Spinal cord (tissue), 10 donors: Measurements from ENCODE around the gene GALNT2. TPM values are rescaled to one million over a fixed set of nuclear protein-coding genes. Genes with fewer than 3 reads are reported as not detected.
A peak's percentile ranks its signal among the peaks of the same experiment; 100 is the strongest.

Experiments used
- DNase-seq, 6 donors: peaks; one replicate each; pipeline versions ENCODE4 v3.0.0 to v3.0.0-alpha.2; 2013 to 2015; ENCODE audit warnings: low spot score in 6 of 6, low read depth in 4 of 6
- H3K27ac ChIP-seq: one replicate; pipeline ENCODE4 v1.5.1; 2013; ENCODE audit warnings: low read depth, low read length, control low read depth
- H3K27me3 ChIP-seq: one replicate; pipeline ENCODE4 v1.6.1; 2013; ENCODE audit warnings: low read length; ENCODE audit not compliant: control insufficient read depth, insufficient read depth
- H3K36me3 ChIP-seq: one replicate; pipeline ENCODE4 v1.6.1; 2013; ENCODE audit warnings: low read length; ENCODE audit not compliant: control insufficient read depth, insufficient read depth
- H3K4me1 ChIP-seq: one replicate; pipeline ENCODE4 v1.6.1; 2013; ENCODE audit warnings: low read length; ENCODE audit not compliant: control insufficient read depth, insufficient read depth
- H3K4me3 ChIP-seq: one replicate; pipeline ENCODE4 v1.5.1; 2013; ENCODE audit warnings: low read depth, low read length, control low read depth
- H3K9me3 ChIP-seq: one replicate; pipeline ENCODE4 v1.6.1; 2013; ENCODE audit warnings: low read length; ENCODE audit not compliant: control insufficient read depth, insufficient read depth
- WGBS: methylation state at CpG from one replicate; pipeline ENCODE4 v1.1.5; 2013; ENCODE audit warnings: missing lambda C conversion rate; ENCODE audit not compliant: insufficient coverage; 5-methylcytosine and 5-hydroxymethylcytosine counted together
- polyA plus RNA-seq, 2 donors: library from polyadenylated mRNA; unstranded; fragments of 120-200 nt; gene quantifications; one replicate each; pipeline ENCODE4 v1.2.1, GENCODE V29; 2013; ENCODE audit not compliant: insufficient read length in 2 of 2
- total RNA-seq, 2 donors: library from RNA; depleted of rRNA in 1 of 2; stranded (reverse); fragments of 120-200 nt in 1 of 2; fragments of >200 nt in 1 of 2; gene quantifications; one replicate each; pipeline versions ENCODE4 v1.2.3 to v1.2.4, GENCODE V29; 2013 to 2014
- donor health status: healthy.

The GALNT2 gene
- total and polyA plus RNA-seq, 4 donors: 34.2 to 59.4 (median 47.7) TPM

DNA sequence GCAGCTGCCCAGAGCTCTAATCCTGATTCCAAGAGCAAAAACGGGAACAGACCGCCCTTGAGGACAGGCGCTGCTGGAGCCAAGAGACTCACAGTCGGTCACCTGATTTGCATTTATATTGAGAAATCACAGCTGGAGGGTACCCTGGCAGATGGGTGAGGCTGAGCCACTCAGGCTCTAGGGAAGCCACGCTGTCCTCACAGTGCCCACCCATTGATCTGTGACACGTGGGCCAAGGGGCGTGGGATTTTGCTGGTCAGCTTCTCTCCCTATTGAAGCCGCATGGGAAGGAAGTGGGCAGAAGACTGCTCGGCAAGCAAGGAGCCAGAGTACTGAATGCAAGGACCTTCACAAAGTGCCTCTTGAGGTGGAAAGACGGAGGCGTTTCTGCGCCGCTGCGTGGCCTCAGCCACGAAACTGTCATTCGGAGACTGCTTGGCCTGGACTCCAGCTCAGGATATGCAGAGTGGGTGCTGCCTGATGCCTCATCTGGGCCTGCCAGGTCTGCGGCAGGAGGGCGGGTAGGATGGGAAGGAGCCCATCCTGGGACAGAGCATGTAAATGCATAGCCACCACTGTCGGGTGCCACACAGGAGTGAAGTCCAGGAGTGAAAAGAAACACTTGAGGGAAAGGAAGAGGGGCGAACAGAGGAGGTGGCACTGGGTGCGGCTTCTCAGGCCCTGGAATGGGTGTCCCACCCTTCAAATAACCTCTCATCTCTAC is 219.3 kb downstream of the GALNT2 start:
- 77% methylated on average over 20 of the region's 21 CpGs for WGBS
- Histone ChIP-seq H3K36me3 (peaks cover 17% of the 10 kb centered on the region), H3K9me3 (no peaks in the 10 kb centered on the region), H3K27ac (no peak overlapping the region), H3K4me3 (no peak overlapping the region), H3K4me1 (no peaks in the 10 kb centered on the region), H3K27me3 (no peaks in the 10 kb centered on the region)
- no peak for DNase-seq

DNA sequence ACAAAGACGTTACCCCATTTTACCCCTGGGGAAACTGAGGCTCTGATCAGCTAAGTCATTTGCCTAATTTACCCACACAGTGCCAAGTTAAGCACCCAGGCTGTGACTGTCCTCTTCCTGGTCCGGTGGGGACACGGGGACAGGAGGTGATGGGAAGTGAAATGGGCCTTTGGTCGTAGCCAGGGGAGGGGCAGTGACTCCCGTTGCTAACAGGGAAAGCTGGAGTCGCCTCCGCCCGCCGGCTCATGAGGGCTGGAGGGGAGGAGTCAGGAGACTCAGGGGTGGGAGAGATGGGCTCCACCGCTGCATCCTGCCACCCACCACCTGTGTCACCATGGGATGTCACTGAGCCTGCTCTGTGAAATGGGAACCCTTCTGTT is 219.8 kb downstream of the GALNT2 start:
- Histone ChIP-seq H3K27ac (no peak overlapping the region), H3K27me3 (no peaks in the 10 kb centered on the region), H3K9me3 (no peaks in the 10 kb centered on the region), H3K4me1 (no peaks in the 10 kb centered on the region), H3K4me3 (no peak overlapping the region), H3K36me3 (peaks cover 13% of the 10 kb centered on the region)
- WGBS: 80% methylated on average over 7 of the region's 10 CpGs
- no peak for DNase-seq

DNA sequence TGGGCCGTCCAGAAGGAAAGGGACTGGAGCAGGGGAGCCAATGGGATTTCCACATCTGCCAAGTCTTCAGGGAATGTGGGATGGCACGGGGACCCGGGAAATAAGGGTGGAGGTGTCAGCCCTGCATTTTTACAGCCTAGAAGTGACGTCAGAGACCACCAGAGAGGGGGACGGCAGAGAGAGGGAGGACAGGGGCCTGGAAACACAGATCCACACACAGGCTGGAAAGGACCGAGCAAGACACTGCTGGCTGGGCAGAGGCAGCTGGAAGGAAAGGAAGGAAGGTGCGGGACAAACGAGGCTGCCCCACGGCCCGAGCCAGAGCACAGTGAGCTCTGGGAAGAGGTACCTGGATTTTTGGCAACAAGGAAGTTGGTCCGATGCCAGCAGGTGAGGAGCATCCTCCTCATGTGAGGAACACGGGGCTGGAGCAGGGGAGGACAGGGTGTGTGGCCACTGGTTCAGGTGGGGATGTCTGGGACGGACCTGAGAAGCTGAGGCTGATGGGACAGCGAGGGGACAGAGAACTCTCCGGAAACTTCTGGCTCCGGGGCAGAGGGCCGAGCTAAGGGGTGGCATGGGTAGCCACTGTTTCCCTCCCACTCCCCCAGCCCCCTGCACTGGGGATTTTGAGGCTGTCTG is 220.8 kb downstream of the GALNT2 start:
- DNase-seq: no peak
- 75% methylated on average over 16 of the region's 17 CpGs for WGBS
- Histone ChIP-seq H3K9me3 (no peaks in the 10 kb centered on the region), H3K36me3 (peaks cover 10% of the 10 kb centered on the region), H3K4me1 (peaks cover 5% of the 10 kb centered on the region), H3K27ac (no peak overlapping the region), H3K27me3 (no peaks in the 10 kb centered on the region), H3K4me3 (no peak overlapping the region)

DNA sequence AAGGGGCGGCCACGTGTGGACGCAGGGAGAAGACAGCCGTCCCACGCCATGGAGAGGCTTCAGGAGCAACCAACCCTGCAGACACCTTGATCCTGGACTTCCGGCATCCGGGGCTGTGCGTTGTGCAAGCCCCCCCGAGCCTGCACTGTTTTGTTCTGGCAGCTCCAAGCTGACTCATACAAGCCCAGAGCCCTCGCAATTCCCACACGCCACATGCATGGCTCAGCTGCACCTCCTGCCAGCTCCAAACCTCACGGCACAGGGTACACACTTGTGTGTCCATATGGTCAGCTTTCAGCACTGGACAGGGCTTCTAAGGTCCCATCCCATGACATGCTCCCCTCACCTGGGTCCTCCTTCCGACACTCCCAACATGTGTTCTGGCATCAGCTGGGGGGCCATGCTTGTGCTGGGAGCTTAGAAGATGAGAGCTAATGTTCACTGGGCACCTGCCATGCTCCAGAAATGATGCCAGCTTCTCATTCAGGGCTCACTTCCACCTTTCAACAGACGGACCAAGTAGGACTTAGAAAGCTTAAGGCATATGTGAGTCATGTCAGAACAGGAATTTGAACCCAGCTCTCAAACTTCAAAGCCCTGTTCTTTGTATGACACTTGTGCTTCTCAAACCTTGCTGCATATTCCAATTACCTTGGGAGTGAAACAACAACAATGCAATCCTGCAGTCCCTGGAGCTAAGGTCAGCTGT is 221.8 kb downstream of the GALNT2 start:
- Histone ChIP-seq H3K9me3 (no peaks in the 10 kb centered on the region), H3K36me3 (peaks cover 6% of the 10 kb centered on the region), H3K27ac (no peak overlapping the region), H3K4me1 (peaks cover 12% of the 10 kb centered on the region), H3K27me3 (no peaks in the 10 kb centered on the region), H3K4me3 (no peak overlapping the region)
- DNase-seq: no peak
- WGBS: 90% methylated on average over 12 of the region's 14 CpGs

DNA sequence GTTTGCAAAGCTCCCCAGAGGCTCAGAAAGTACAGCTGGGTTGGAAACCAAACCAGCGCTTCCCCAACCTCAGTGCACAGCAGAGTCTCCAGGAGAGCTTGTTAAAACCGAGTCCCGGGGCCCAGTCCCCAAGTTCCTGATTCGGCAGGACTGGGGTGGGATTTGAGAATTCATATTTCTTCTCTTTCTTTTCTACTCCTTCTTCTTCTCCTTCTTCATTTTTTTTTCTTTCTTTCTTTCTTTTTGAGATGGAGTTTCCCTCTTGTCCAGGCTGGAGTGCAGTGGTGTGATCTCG is 222.3 kb downstream of the GALNT2 start:
- DNase-seq: no peak
- no peaks in the 10 kb centered on the region for H3K27me3 ChIP-seq
- H3K36me3 ChIP-seq: peaks cover 4% of the 10 kb centered on the region
- H3K27ac ChIP-seq: no peak overlapping the region
- peaks cover 14% of the 10 kb centered on the region for H3K4me1 ChIP-seq
- no peak overlapping the region for H3K4me3 ChIP-seq
- H3K9me3 ChIP-seq: no peaks in the 10 kb centered on the region
- WGBS: 100% methylated on average over 1 of the region's 5 CpGs

DNA sequence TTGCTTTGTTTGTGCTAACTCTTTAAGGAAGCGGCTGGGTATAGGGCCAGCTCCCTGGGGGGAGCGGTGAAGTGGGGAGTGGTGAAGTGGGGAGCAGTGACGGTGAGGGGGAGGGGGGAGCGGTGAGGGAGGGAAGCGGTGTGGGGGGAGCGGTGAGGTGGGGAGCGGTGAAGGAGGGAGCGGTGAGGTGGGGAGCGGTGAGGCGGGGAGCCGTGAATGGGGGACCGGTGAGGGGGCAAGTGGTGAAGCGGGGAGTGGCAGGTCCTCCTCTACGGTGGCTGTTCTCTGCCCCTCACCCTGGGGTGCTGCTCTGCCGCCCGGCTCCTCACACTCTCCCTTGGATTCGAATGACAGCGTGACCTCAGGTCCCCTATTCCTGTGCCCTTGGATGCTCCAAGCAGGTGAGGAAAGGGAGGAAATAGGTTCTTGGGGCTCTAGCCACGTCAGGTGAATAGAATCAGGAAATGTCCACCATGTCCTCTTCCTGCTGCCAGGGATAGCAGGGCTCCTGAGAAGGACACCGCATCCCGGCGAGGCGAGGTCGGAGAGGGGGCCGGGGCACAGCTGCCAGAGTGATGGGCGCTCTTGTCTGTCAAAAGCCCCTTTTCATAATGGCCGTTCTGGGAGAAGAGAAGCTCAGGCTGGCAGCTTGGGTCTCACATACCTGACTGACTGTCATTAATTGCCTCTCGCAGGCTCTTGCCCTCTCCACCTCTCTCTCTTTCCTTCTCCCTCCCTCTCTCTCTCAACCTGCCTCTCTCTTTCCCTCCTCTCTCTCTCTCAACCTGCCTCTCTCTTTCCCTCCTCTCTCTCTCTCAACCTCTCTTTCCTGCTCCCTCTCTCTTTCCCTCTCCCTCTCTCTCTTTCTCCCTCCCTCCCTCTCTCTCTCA is 224.9 kb downstream of the GALNT2 start:
- WGBS: 67% methylated on average over 18 of the region's 28 CpGs
- Histone ChIP-seq H3K27ac (no peak overlapping the region), H3K9me3 (no peaks in the 10 kb centered on the region)

DNA sequence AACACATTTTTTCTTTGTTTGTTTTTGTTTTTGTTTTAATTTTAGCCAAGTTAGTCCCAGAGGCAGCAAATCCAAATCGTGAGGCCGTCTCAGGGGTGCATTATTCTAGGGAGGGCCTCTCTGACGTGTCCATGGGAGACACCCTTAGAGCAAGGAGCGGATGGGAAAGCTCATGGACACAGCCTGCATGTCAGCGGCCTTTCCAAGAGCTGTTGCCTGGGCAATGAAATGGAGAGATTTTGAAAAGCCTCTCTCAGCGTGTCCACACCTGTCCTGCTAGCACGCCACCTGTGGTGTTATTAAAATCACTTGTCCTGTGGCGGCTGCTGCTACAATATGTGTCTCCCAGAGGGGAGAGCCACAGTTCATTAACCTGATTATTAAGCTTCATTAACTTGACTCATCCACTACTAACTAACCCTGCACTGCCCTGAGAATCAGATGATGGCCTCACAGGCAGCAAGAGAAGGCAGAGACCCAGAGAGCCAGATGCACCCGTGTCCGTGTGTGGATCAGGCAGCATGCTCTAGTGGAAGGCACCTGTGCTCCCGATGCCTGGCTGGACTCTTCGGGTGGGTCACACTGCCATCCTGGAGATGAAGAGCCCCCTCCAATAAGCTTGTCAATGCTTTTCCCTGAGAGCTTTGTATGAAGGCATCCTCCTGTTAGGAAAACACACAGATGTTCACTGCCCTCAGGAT is 225.8 kb downstream of the GALNT2 start:
- Histone ChIP-seq H3K9me3 (no peaks in the 10 kb centered on the region), H3K4me3 (no peak overlapping the region), H3K27me3 (no peaks in the 10 kb centered on the region), H3K27ac (no peak overlapping the region), H3K36me3 (no peaks in the 10 kb centered on the region), H3K4me1 (peaks cover 14% of the 10 kb centered on the region)
- DNase-seq: peak in 1 of 6 donors; percentile 68
- 32% methylated on average over 12 of the region's 12 CpGs for WGBS

More for the DNA sequence above, 224.9 kb downstream of the GALNT2 start:
- Histone ChIP-seq H3K36me3 (no peaks in the 10 kb centered on the region), H3K4me1 (peaks cover 14% of the 10 kb centered on the region), H3K27me3 (no peaks in the 10 kb centered on the region), H3K4me3 (no peak overlapping the region)
- no peak for DNase-seq

DNA sequence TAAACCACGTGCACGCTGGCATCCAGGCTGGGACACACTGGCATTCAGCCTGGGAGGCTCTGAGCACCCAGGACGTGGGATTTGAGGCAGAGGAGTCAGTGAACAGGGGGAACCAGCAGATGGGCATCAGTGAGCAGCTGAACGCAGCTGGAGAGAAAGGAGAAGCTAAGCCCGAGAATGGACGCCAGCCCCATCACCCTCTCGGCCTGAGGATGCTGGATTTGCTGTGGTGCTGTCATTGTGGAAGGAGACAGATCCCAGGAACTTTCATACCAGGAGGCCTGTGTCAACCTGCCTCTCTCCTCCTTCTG is 226.3 kb downstream of the GALNT2 start:
- 33% methylated on average over 5 of the region's 7 CpGs for WGBS
- peak in 2 of 6 donors; percentile 35 to 43 for DNase-seq
- H3K4me3 ChIP-seq: no peak overlapping the region

DNA sequence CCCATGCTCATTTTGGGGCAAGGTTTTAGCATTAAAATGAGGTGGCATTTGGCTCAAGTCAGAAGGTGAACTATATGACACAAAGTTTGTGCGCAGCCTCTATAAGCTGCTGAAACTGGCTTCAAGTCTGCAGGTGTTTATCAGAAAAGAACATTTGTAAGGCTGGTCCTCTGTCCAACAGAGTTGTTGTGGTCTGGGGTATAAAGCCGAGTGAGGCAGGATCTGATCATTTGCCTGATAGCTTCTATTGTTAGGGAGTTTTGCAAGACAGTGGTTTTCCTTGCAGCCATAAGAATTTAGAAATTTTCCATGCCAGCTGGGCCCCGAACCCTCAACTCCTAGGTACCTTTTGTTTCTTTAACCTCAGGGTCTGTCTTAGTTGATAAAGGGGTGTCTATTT is 228.3 kb downstream of the GALNT2 start:
- Histone ChIP-seq H3K4me3 (no peak overlapping the region), H3K9me3 (no peaks in the 10 kb centered on the region), H3K4me1 (peaks cover 14% of the 10 kb centered on the region), H3K36me3 (no peaks in the 10 kb centered on the region), H3K27me3 (no peaks in the 10 kb centered on the region), H3K27ac (no peak overlapping the region)
- no peak for DNase-seq
- WGBS: 72% methylated on average over 2 of the region's 3 CpGs

More for the DNA sequence above, 226.3 kb downstream of the GALNT2 start:
- no peaks in the 10 kb centered on the region for H3K9me3 ChIP-seq
- H3K36me3 ChIP-seq: no peaks in the 10 kb centered on the region
- no peak overlapping the region for H3K27ac ChIP-seq
- no peaks in the 10 kb centered on the region for H3K27me3 ChIP-seq
- H3K4me1 ChIP-seq: peaks cover 14% of the 10 kb centered on the region
